Coronary artery (tissue), 2 donors: ENCODE results near the gene TTC5.
"Not testable (repeated sequence)": the region's sequence is repeated elsewhere in the genome, so short reads cannot be mapped to it uniquely, and the experiment has no call there.

Source experiments
- DNase-seq: peaks from one replicate; pipeline ENCODE4 v3.0.0-alpha.2; 2017; ENCODE audit warnings: low spot score
- H3K27ac ChIP-seq, 2 donors: fragments of 200-600 bp; sonication (generic); one replicate each; pipeline ENCODE4 v1.5.1; 2016 to 2019
- H3K4me3 ChIP-seq: fragments of 200-600 bp; sonication (generic); 2 replicates; pipeline ENCODE4 v1.5.1; 2016; ENCODE audit warnings: mild to moderate bottlenecking, moderate library complexity
- CTCF ChIP-seq: fragments of 200-600 bp; sonication (generic); IDR thresholded peaks from one replicate; pipeline ENCODE4 v1.5.1; 2019; ENCODE audit warnings: antibody characterized with exemption

TTC5 gene

GRCh38 chr14:20306079-20306423 lies 300 bp upstream of the TTC5 start:
- peak; percentile 9 for TF ChIP-seq CTCF
- no peak for DNase-seq
- Histone ChIP-seq H3K4me3 (peak overlapping the region; percentile 86), H3K27ac (no peak overlapping the region)

- DNase-seq: no peak
- H3K27ac ChIP-seq: no peak overlapping the region
- no peak overlapping the region for H3K4me3 ChIP-seq
- TF ChIP-seq CTCF: no peak
Observed at GRCh38 chr14:20302042-20302755, 3.6 kb downstream of the TTC5 start.

- no peak for DNase-seq
- Histone ChIP-seq H3K27ac (no peak overlapping the region), H3K4me3 (no peak overlapping the region)
- TF ChIP-seq CTCF: no peak
Observed at GRCh38 chr14:20295067-20295466, 10.7 kb downstream of the TTC5 start.

- no peak for TF ChIP-seq CTCF
Observed at GRCh38 chr14:20294636-20295035, 11.1 kb downstream of the TTC5 start.

GRCh38 chr14:20281998-20282397 lies 23.8 kb downstream of the TTC5 start:
- not testable (repeated sequence) for H3K4me3 ChIP-seq, DNase-seq, H3K27ac ChIP-seq

More at GRCh38 chr14:20294636-20295035, 11.1 kb downstream of the TTC5 start:
- Histone ChIP-seq H3K4me3 (no peak overlapping the region), H3K27ac (no peak overlapping the region)
- DNase-seq: no peak

GRCh38 chr14:20280265-20280664 lies 25.5 kb downstream of the TTC5 start:
- H3K27ac ChIP-seq, DNase-seq, H3K4me3 ChIP-seq: not testable (repeated sequence)

- Histone ChIP-seq H3K27ac (no peak overlapping the region), H3K4me3 (no peak overlapping the region)
- no peak for DNase-seq
- TF ChIP-seq CTCF: no peak
Observed at GRCh38 chr14:20278414-20278813, 27.3 kb downstream of the TTC5 start.

- no peak for TF ChIP-seq CTCF
- Histone ChIP-seq H3K27ac (no peak overlapping the region), H3K4me3 (no peak overlapping the region)
- no peak for DNase-seq
Observed at GRCh38 chr14:20277409-20277808, 28.3 kb downstream of the TTC5 start.
